H1 (cell line): ENCODE data around the gene THADA. TPM values are rescaled to one million over a fixed set of nuclear protein-coding genes. Genes with fewer than 3 reads are reported as not detected.

ENCODE experiments used
- SIX5 ChIP-seq: IDR thresholded peaks from 2 replicates; pipeline ENCODE4 v1.6.1; 2011; ENCODE audit warnings: mild to moderate bottlenecking, low read depth, low read length
- TAF7 ChIP-seq: optimal IDR thresholded peaks from 2 replicates; pipeline ENCODE3; 2011; ENCODE audit warnings: low read depth, mild to moderate bottlenecking, inconsistent platforms, low read length, moderate library complexity, borderline replicate concordance
- polyA plus RNA-seq, 7 experiments: library from polyadenylated mRNA; depleted of rRNA in 3 of 7; stranded (reverse) in 5 of 7; unstranded in 2 of 7; fragments of >200 nt in 5 of 7; fragments of 200-250 nt in 2 of 7; gene quantifications; 1 replicate in 5 of 7; 2 replicates in 1 of 7; 4 replicates in 1 of 7; pipeline versions ENCODE4 v1.2.1 to v1.2.3, GENCODE V29; 2011 to 2013; ENCODE audit warnings: missing spikeins in 2 of 7, mixed read lengths in 2 of 7
- total RNA-seq: library from RNA; stranded (reverse); fragmentation: NEBNext Ultra II Directional; extraction: Animal tissue kit (Norgen Biotek cat#: 25700); gene quantifications from 2 replicates; pipeline ENCODE4 v1.2.1, GENCODE V29; 2021
- TF ChIP-seq, protein P1 (sequence below): IDR thresholded peaks from 2 replicates; pipeline ENCODE4 v1.6.1; 2012; ENCODE audit warnings: low read length, inconsistent platforms

The THADA gene
- total and polyA plus RNA-seq, 2 of the 8 experiments (the other 6 are each of a cell fraction or from before 2014, with no cell fraction given) = 22.4 to 26.8 TPM

DNA sequence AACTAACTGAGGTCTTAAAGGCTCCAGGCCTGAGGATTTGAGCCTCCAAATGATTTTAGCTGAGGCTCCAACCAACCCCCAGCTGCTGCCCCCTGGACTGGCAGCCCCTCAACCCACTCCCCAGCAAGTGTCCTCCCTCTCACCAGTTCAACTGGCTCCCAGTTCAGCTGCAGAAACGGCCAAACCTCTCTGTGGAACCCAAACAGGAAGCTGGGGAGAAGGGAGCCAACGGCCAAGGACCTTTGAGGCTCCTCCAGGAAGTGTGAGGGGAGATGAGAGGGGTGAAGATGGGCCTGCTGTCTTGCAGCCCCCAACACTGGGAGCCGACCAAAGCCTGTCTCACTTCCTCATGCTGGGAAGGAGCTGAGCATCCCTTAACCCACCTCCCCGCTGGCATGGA lies 394.3 kb downstream of the THADA start (continued):
- TF ChIP-seq SIX5 (no peak), TAF7 (no peak)
- TF ChIP-seq, protein P1, sequence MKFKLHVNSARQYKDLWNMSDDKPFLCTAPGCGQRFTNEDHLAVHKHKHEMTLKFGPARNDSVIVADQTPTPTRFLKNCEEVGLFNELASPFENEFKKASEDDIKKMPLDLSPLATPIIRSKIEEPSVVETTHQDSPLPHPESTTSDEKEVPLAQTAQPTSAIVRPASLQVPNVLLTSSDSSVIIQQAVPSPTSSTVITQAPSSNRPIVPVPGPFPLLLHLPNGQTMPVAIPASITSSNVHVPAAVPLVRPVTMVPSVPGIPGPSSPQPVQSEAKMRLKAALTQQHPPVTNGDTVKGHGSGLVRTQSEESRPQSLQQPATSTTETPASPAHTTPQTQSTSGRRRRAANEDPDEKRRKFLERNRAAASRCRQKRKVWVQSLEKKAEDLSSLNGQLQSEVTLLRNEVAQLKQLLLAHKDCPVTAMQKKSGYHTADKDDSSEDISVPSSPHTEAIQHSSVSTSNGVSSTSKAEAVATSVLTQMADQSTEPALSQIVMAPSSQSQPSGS = no peak
